DOHH2 (cell line): ENCODE measurements around the gene ST3GAL3.

Experiments used
- H3F3A ChIP-seq: fragments of 200-600 bp; sonication (generic), shearing (Covaris generic); 2 replicates; pipeline ENCODE4 v1.6.0; 2016; ENCODE audit warnings: antibody characterized with exemption, mild to moderate bottlenecking; ENCODE audit not compliant: control insufficient read depth, insufficient read depth
- H3K27ac ChIP-seq: fragments of 200-600 bp; sonication (generic); 2 replicates; pipeline ENCODE4 v1.5.1; 2014; ENCODE audit warnings: low read depth, mild to moderate bottlenecking, low read length, moderate library complexity
- H3K27me3 ChIP-seq: fragments of 200-600 bp; sonication (generic); 2 replicates; pipeline ENCODE4 v1.6.1; 2014; ENCODE audit warnings: mild to moderate bottlenecking, low read length, mixed read lengths; ENCODE audit not compliant: control insufficient read depth
- H3K36me3 ChIP-seq: fragments of 200-600 bp; sonication (generic); 2 replicates; pipeline ENCODE4 v1.6.1; 2014; ENCODE audit warnings: mild to moderate bottlenecking, low read length, moderate library complexity, mixed read lengths; ENCODE audit not compliant: control insufficient read depth
- H3K4me1 ChIP-seq: fragments of 200-600 bp; sonication (generic); 2 replicates; pipeline ENCODE4 v1.6.1; 2014; ENCODE audit warnings: mild to moderate bottlenecking, low read length, mixed read lengths; ENCODE audit not compliant: control insufficient read depth
- H3K4me2 ChIP-seq: fragments of 200-600 bp; sonication (generic); 2 replicates; pipeline ENCODE4 v1.6.0; 2014; ENCODE audit warnings: mild to moderate bottlenecking, low read length, moderate library complexity
- H3K4me3 ChIP-seq: fragments of 200-600 bp; sonication (generic); 2 replicates; pipeline ENCODE4 v1.5.1; 2014; ENCODE audit warnings: mild to moderate bottlenecking, low read length, mixed read lengths
- H3K79me2 ChIP-seq: fragments of 200-600 bp; sonication (generic); 2 replicates; pipeline ENCODE4 v1.6.1; 2014; ENCODE audit warnings: mild to moderate bottlenecking, low read length, mixed read lengths; ENCODE audit not compliant: control insufficient read depth
- H3K9me2 ChIP-seq: fragments of 200-600 bp; sonication (generic); replicated peaks from 2 replicates; pipeline ENCODE4 v1.6.1; 2014; ENCODE audit warnings: mild to moderate bottlenecking, low read length, mixed read lengths; ENCODE audit not compliant: control insufficient read depth
- H3K9me3 ChIP-seq: fragments of 200-600 bp; sonication (generic); 2 replicates; pipeline ENCODE4 v1.6.1; 2014; ENCODE audit warnings: antibody characterized with exemption, low read length, mixed read lengths; ENCODE audit not compliant: control insufficient read depth, insufficient read depth
- H4K20me1 ChIP-seq: fragments of 200-600 bp; sonication (generic); 2 replicates; pipeline ENCODE4 v1.6.0; 2014; ENCODE audit warnings: low read depth, mild to moderate bottlenecking, antibody characterized with exemption, low read length, moderate library complexity; ENCODE audit not compliant: control insufficient read depth, insufficient read depth
- CTCF ChIP-seq: fragments of 200-600 bp; sonication (generic); IDR thresholded peaks from one replicate; pipeline ENCODE4 v1.5.1; 2014; ENCODE audit warnings: antibody characterized with exemption, mild to moderate bottlenecking, low read depth, low read length; ENCODE audit not compliant: poor library complexity, severe bottlenecking
- EZH2phosphoT487 ChIP-seq: fragments of 200-600 bp; sonication (generic); IDR thresholded peaks from 2 replicates; pipeline ENCODE4 v1.6.1; 2017; ENCODE audit warnings: borderline replicate concordance, mild to moderate bottlenecking, antibody characterized with exemption, low read length, moderate library complexity, mixed read lengths

The ST3GAL3 gene

DNA sequence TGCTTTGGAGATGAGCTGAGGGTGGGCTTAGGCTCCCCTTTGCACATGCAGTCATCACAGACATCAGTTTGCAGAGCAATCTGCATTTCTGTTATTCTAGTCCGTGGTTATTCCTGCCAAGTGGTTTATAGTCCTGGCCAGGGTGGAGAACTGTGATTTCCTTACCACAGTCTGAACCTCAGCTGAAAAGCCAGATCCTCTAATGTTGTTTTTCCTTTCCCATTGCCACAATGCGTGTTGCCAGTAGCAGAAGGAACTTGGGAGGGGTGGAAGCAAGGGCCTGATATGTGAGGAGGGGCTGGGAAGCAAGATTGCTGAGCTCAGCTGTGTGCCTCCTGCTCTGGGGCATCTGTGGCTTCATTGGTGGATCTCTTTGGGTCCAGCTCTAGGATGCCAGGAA is 18.0 kb upstream of the ST3GAL3 start:
- H3F3A ChIP-seq = no peaks in the 10 kb centered on the region
- no peaks in the 10 kb centered on the region for H3K4me1 ChIP-seq
- peaks cover 88% of the 10 kb centered on the region for H3K36me3 ChIP-seq
- H3K4me2 ChIP-seq = no peak overlapping the region
- H3K9me3 ChIP-seq = no peaks in the 10 kb centered on the region
- no peaks in the 10 kb centered on the region for H4K20me1 ChIP-seq
- H3K4me3 ChIP-seq = no peak overlapping the region
- no peaks in the 10 kb centered on the region for H3K27me3 ChIP-seq
- H3K79me2 ChIP-seq = no peaks in the 10 kb centered on the region
- no peak overlapping the region for H3K27ac ChIP-seq
- no peaks in the 10 kb centered on the region for H3K9me2 ChIP-seq
- TF ChIP-seq CTCF (no peak), EZH2phosphoT487 (no peak)

- Histone ChIP-seq H3K36me3 (peaks cover 97% of the 10 kb centered on the region), H3K27ac (no peak overlapping the region), H3K4me1 (no peaks in the 10 kb centered on the region), H3K4me3 (no peak overlapping the region), H3K9me2 (no peaks in the 10 kb centered on the region), H3K4me2 (no peak overlapping the region), H3K27me3 (no peaks in the 10 kb centered on the region), H3K9me3 (no peaks in the 10 kb centered on the region), H4K20me1 (no peaks in the 10 kb centered on the region), H3K79me2 (no peaks in the 10 kb centered on the region), H3F3A (no peaks in the 10 kb centered on the region)
- no peak for TF ChIP-seq CTCF
- no peak for TF ChIP-seq EZH2phosphoT487
These were observed 15.2 kb upstream of the ST3GAL3 start for GRCh38 chr1:43691871-43692815.

- Histone ChIP-seq H3K9me3 (no peaks in the 10 kb centered on the region), H3K4me1 (no peaks in the 10 kb centered on the region), H4K20me1 (no peaks in the 10 kb centered on the region), H3F3A (no peaks in the 10 kb centered on the region), H3K79me2 (no peaks in the 10 kb centered on the region), H3K4me3 (no peak overlapping the region), H3K27me3 (no peaks in the 10 kb centered on the region), H3K36me3 (peaks cover 97% of the 10 kb centered on the region), H3K27ac (no peak overlapping the region), H3K4me2 (no peak overlapping the region), H3K9me2 (no peaks in the 10 kb centered on the region)
- TF ChIP-seq EZH2phosphoT487 (no peak), CTCF (no peak)
These were observed 14.0 kb upstream of the ST3GAL3 start for GRCh38 chr1:43693371-43693770.
